ENCODE measurements around the gene PLIN5. TPM values are rescaled to one million over a fixed set of nuclear protein-coding genes. Genes with fewer than 3 reads are reported as not detected.

Gene PLIN5
- total RNA-seq, 2 experiments from 2014 or later: 0.31 to 0.93 TPM

DNA sequence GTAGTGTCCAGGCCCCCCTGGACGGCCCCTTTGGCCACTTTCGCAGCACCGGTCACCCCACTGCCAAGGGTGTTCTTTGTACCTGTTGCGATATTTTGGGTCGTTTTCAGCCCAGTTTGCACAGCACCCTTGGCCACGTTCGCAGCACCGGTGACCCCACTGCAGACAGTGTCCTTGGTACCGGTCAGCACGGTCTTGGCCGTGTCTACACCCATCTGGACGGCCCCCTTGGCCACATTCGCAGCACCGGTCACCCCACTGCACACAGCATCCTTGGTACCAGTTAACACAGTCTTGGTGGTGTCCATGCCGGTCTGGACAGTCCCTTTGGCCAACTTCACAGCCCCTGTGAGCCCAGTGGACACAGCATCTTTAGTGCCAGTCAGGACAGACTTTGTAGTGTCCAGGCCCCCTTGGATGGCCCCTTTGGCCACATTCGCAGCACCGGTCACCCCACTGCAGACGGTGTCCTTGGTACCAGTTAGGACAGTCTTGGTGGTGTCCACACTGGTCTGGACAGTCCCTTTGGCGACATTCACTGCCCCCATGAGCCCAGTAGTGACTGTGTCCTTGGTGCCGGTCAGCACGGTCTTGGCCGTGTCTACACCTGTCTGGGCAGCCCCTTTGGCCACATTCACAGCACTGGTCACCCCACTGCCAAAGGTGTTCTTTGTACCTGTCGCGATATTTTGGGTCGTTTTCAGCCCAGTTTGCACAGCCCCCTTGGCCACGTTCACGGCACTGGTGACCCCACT, 23.5 kb downstream of the PLIN5 start:
- Histone ChIP-seq H3K36me3 (ENCODE audit: insufficient read depth, low read length) (no peaks in the 10 kb centered on the region), H3K27me3 (ENCODE audit: control insufficient read depth in 1 of 2, insufficient read depth in 2 of 2, low read length in 2 of 2) (no peaks in the 10 kb centered on the region), H3K27ac (ENCODE audit: low read depth in 1 of 2, low read length in 2 of 2) (no peak overlapping the region), H3K4me1 (ENCODE audit: insufficient read depth, low read length) (no peaks in the 10 kb centered on the region), H3K9me3 (ENCODE audit: control insufficient read depth in 1 of 2, insufficient read depth in 1 of 2, low read length in 2 of 2) (peaks cover 0 to 9% of the 10 kb centered on the region in 2 experiments), H3K4me3 (ENCODE audit: low read length) (no peak overlapping the region)
- intact Hi-C loops (cut with DNase I, micrococcal nuclease): no loop called here
- no peak overlapping the region for H3K27ac Mint-ChIP-seq
- peaks cover under 1% of the 10 kb centered on the region for H3K36me3 Mint-ChIP-seq (ENCODE audit: low read depth)
- no peaks in the 10 kb centered on the region for H3K9me3 Mint-ChIP-seq
- CTCF ChIA-PET: no interaction called here
- POLR2A ChIA-PET: no interaction called here
- no peaks in the 10 kb centered on the region for H3K4me1 Mint-ChIP-seq (ENCODE audit: low read depth)
- DNase-seq: peak in 1 of 14 experiments; percentile 31
- TF ChIP-seq, protein P1, sequence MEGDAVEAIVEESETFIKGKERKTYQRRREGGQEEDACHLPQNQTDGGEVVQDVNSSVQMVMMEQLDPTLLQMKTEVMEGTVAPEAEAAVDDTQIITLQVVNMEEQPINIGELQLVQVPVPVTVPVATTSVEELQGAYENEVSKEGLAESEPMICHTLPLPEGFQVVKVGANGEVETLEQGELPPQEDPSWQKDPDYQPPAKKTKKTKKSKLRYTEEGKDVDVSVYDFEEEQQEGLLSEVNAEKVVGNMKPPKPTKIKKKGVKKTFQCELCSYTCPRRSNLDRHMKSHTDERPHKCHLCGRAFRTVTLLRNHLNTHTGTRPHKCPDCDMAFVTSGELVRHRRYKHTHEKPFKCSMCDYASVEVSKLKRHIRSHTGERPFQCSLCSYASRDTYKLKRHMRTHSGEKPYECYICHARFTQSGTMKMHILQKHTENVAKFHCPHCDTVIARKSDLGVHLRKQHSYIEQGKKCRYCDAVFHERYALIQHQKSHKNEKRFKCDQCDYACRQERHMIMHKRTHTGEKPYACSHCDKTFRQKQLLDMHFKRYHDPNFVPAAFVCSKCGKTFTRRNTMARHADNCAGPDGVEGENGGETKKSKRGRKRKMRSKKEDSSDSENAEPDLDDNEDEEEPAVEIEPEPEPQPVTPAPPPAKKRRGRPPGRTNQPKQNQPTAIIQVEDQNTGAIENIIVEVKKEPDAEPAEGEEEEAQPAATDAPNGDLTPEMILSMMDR (IDR thresholded peaks at IDR 0.05): no peak
- H3K4me3 Mint-ChIP-seq: no peak overlapping the region
- no peaks in the 10 kb centered on the region for H3K27me3 Mint-ChIP-seq
- ATAC-seq (ENCODE audit: poor library complexity): no peak

DNA sequence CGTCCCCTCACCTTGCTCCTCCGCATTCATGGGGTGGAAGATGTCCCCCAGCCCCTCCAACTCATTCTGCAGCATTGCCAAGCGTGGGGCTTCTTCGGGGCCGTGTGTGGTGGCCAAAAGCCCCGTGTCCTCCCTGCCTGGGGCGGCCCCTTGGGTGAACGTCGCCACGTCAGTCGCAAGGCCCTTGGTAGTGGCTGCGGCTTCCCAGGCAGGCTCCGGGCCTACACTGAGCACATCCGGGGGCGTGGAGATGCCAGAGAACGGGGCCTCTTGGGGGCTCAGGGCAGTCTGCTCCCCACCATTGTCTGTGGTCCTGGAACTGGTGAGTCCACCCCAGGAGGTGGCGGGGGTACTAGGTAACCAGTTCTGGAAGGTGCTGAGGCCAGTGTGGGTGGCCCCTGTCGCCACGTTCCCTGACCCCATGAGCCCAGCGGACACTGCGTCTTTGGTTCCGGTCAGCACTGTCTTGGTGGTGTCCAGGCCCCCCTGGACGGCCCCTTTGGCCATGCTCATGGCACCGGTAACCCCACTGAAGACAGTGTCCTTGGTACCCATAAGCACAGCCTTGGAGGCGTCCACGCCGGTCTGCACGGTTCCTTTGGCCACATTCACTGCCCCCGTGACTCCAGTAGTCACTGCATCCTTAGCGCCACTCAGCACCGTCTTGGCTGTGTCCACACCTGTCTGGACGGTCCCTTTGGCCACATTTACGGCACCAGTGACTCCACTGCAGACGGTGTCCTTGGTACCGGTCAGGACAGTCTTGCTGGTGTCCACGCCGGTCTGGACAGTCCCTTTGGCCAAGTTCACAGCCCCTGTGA, 24.4 kb downstream of the PLIN5 start:
- Mint-ChIP-seq H3K9me3 (no peaks in the 10 kb centered on the region), H3K27me3 (no peaks in the 10 kb centered on the region), H3K4me1 (ENCODE audit: low read depth) (no peaks in the 10 kb centered on the region), H3K36me3 (ENCODE audit: low read depth) (peaks cover 9% of the 10 kb centered on the region), H3K4me3 (no peak overlapping the region), H3K27ac (no peak overlapping the region)
- ChIA-PET CTCF (no interaction called here), POLR2A (no interaction called here)
- intact Hi-C loops (cut with DNase I, micrococcal nuclease): no loop called here
- Histone ChIP-seq H3K4me1 (ENCODE audit: insufficient read depth, low read length) (no peaks in the 10 kb centered on the region), H3K9me3 (ENCODE audit: control insufficient read depth in 1 of 2, insufficient read depth in 1 of 2, low read length in 2 of 2) (peaks cover 0 to 14% of the 10 kb centered on the region in 2 experiments), H3K27ac (ENCODE audit: low read depth in 1 of 2, low read length in 2 of 2) (no peak overlapping the region), H3K4me3 (ENCODE audit: low read length) (no peak overlapping the region), H3K36me3 (ENCODE audit: insufficient read depth, low read length) (no peaks in the 10 kb centered on the region), H3K27me3 (ENCODE audit: control insufficient read depth in 1 of 2, insufficient read depth in 2 of 2, low read length in 2 of 2) (no peaks in the 10 kb centered on the region)
- TF ChIP-seq, protein P1 (IDR thresholded peaks at IDR 0.05): no peak
- ATAC-seq (ENCODE audit: poor library complexity) (peak; percentile 24), DNase-seq (peak in 1 of 14 experiments; percentile 18)

DNA sequence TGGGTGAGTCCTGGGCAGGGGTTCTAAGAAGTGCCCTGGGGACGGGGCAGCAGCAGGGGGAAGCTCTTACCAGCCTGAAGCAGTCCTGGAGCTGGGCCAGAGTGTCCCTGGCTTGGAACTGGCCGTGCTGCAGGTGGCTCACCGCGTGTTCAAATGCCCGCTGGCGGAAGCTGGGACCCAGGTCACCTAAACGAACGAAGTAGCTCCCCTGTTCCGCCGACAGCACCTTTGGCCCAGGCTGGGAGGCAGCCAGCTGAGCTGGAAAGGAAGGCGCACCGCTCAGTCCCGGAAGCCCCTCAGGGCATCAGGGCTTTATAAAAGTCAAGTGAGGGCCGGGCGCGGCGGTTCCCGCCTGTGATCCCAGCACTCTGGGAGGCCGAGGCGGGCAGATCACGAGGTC, 26.3 kb downstream of the PLIN5 start:
- H3K4me1 Mint-ChIP-seq (ENCODE audit: low read depth): no peaks in the 10 kb centered on the region
- H3K27me3 ChIP-seq (ENCODE audit: control insufficient read depth in 1 of 2, insufficient read depth in 2 of 2, low read length in 2 of 2): no peaks in the 10 kb centered on the region
- H3K27ac Mint-ChIP-seq: no peak overlapping the region
- CTCF ChIA-PET: no interaction called here
- intact Hi-C loops (cut with DNase I, micrococcal nuclease): no loop called here
- peaks cover 0 to 14% of the 10 kb centered on the region in 2 experiments for H3K9me3 ChIP-seq (ENCODE audit: control insufficient read depth in 1 of 2, insufficient read depth in 1 of 2, low read length in 2 of 2)
- H3K27me3 Mint-ChIP-seq: no peaks in the 10 kb centered on the region
- H3K27ac ChIP-seq (ENCODE audit: low read depth in 1 of 2, low read length in 2 of 2): no peak overlapping the region
- no peaks in the 10 kb centered on the region for H3K9me3 Mint-ChIP-seq
- H3K4me1 ChIP-seq (ENCODE audit: insufficient read depth, low read length): no peaks in the 10 kb centered on the region
- peaks cover 12% of the 10 kb centered on the region for H3K36me3 Mint-ChIP-seq (ENCODE audit: low read depth)
- TF ChIP-seq, protein P1 (IDR thresholded peaks at IDR 0.05): no peak
- no peak overlapping the region for H3K4me3 ChIP-seq (ENCODE audit: low read length)
- DNase-seq (no peak), ATAC-seq (ENCODE audit: poor library complexity) (no peak)
- POLR2A ChIA-PET: no interaction called here
- no peak overlapping the region for H3K4me3 Mint-ChIP-seq
- H3K36me3 ChIP-seq (ENCODE audit: insufficient read depth, low read length): peaks cover 6% of the 10 kb centered on the region

Measured in CD4-positive, alpha-beta T cell (primary cell).